IPS-20b (cell line): ENCODE data around the gene PLEKHG4B.

Experiments
- H3K27ac ChIP-seq: one replicate; pipeline ENCODE4 v1.5.1; 2013; ENCODE audit warnings: low read length
- H3K27me3 ChIP-seq: 2 replicates; pipeline ENCODE4 v1.6.1; 2013; ENCODE audit warnings: mild to moderate bottlenecking, low read length, inconsistent platforms; ENCODE audit not compliant: insufficient read depth
- H3K36me3 ChIP-seq: 2 replicates; pipeline ENCODE4 v1.6.1; 2013; ENCODE audit warnings: low read depth, mild to moderate bottlenecking, inconsistent platforms, low read length, moderate library complexity; ENCODE audit not compliant: insufficient read depth
- H3K4me1 ChIP-seq: 2 replicates; pipeline ENCODE4 v1.6.1; 2013; ENCODE audit warnings: mild to moderate bottlenecking, control low read depth, inconsistent platforms, low read length, moderate library complexity; ENCODE audit not compliant: insufficient read depth
- H3K4me3 ChIP-seq: 2 replicates; pipeline ENCODE4 v1.5.1; 2013; ENCODE audit warnings: mild to moderate bottlenecking, low read length, inconsistent platforms
- H3K9ac ChIP-seq: 2 replicates; pipeline ENCODE4 v1.6.1; 2013; ENCODE audit warnings: low read depth, mild to moderate bottlenecking, inconsistent platforms, low read length, moderate library complexity
- H3K9me3 ChIP-seq: 2 replicates; pipeline ENCODE4 v1.6.1; 2013; ENCODE audit warnings: mild to moderate bottlenecking, low read depth, low read length, inconsistent platforms; ENCODE audit not compliant: insufficient read depth

PLEKHG4B gene

DNA sequence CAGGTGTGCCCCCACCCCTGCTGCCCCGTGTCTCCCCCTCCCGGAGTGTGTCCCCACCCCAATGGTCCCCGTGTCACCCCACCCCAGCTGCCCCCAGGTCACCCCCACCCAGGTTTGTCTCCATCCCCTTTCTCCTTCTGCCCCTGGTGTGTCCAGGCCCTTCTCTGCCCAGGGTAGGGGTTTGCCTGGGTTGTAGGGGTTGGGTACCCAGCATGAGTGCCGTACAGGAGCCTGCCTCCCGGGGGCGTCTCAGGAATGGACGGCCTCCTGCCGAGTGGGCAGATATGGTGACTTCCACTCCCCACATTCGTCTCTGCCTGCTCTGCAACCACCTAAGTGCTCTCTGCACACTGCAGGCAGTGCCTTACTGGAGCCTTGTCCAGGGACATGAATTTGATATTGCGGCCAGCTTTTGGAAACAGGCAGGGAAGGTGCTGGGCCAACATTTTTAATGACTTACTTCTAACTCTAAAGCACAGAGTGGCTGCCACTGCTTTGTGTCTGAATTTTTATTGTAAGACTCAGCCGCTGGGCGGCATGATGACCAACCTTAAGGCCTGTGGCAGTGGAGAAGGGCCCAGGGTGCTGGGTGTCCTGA, 106.0 kb downstream of the PLEKHG4B start:
- Histone ChIP-seq H3K9me3 (no peaks in the 10 kb centered on the region), H3K27me3 (no peaks in the 10 kb centered on the region), H3K4me1 (no peaks in the 10 kb centered on the region), H3K36me3 (no peaks in the 10 kb centered on the region), H3K9ac (no peak overlapping the region), H3K27ac (no peak overlapping the region), H3K4me3 (no peak overlapping the region)

DNA sequence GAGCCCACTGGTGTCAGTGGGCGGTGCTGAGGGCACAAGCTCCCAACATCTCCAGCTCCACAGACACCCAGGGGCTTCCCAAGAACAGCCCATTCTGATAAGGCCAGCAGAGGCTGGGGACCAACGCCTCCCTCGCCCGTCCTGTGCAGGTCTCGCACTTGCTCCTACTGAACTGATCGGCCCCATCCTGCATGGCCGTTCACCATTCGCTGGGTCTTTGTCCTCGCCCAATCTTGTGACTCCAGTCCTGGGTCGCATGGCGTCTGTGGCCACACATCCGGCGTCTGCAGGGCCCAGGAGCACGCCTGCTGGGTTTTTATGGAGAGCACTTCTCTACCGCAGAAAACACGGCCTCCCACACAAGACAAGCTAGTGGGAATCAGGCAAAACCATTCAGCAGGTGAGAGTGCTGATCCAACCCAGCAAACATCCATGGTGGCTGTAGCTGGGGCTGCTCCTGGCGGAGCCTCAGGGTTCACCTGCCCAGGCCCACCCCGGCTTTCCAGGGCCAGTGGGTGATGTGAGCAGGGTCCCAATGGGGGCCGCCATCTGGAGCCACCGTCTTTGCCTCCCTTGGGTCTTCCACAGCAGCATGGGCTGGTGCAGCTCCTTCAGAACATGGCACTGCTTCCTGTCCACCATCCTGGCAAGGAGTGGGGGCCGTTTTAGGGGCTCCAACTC, 106.7 kb downstream of the PLEKHG4B start:
- no peak overlapping the region for H3K27ac ChIP-seq
- no peak overlapping the region for H3K9ac ChIP-seq

DNA sequence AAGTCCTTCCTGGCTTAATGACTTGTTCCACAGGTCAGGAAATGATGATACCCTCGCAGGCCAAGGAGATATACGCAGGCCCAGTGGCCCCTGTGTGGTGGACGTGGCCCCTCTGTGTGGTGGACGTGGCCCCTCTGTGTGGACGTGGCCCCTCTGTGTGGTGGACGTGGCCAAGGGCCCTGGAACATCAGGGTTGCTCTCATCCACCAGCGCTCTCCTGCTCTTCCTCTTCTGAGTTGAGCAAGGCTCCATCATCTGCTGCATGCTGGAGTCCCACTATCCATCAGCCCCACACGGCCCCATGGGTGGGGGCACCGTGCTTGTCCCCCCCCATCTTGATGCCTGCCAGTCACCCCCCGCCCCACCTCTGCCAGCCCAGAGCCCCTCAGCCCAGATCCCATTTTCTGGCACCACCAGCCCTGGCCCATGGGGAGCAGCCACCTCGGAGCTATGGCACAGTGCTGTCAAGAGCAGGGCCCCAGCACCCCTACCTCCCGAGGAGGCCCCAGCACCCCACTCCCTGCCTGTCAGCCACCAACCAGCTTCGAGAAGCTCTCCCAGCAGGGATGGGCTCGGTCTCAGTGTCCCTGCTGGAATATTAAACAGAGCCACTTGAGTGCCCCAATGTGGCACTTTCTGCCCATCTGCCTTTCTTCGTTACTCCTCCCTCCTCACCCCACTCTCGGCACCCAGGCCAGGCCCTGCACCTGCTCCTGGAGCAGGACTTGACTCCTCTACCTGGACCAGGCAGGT, 107.4 kb downstream of the PLEKHG4B start:
- no peak overlapping the region for H3K9ac ChIP-seq
- no peaks in the 10 kb centered on the region for H3K9me3 ChIP-seq
- no peak overlapping the region for H3K4me3 ChIP-seq
- H3K27me3 ChIP-seq = no peaks in the 10 kb centered on the region
- no peak overlapping the region for H3K27ac ChIP-seq
- no peaks in the 10 kb centered on the region for H3K4me1 ChIP-seq
- peaks cover 12% of the 10 kb centered on the region for H3K36me3 ChIP-seq

More for the DNA sequence above, 106.7 kb downstream of the PLEKHG4B start:
- Histone ChIP-seq H3K4me3 (no peak overlapping the region), H3K9me3 (no peaks in the 10 kb centered on the region), H3K36me3 (peaks cover 5% of the 10 kb centered on the region), H3K4me1 (no peaks in the 10 kb centered on the region), H3K27me3 (no peaks in the 10 kb centered on the region)

DNA sequence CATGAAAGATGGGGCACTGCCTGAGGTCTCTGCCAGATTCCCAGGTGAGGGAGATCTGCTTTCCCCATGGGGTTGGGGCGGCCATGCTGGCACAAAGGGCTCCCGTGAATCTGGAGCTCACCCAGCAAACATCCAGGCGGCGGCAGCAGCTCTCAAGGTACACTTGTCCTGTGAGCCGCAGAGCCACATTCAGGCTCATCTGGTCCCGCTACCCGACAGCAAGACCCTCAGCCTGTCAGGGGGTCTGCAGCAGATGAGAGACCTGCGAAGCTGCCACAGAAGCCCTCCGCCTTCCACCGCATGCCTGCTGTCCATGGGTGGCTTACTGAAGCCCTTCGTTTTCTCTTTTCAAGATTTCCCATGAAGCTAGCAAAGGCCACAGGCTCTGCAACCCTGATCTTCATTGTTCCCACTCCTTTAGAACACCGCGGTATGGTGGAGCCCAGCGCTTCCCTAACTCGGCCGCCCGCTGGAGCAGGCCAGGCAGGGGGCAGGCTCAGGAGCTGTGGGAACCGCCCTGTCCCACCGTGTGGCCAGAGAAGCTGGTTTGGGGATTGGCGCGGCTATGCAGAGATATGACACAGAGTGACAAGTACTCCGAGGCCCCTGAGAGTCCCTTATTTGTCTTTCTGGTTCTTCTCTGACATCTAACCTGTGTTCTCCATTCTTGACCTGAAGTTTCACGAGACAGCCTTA, 108.1 kb downstream of the PLEKHG4B start:
- Histone ChIP-seq H3K27ac (no peak overlapping the region), H3K4me1 (no peaks in the 10 kb centered on the region), H3K9ac (no peak overlapping the region), H3K36me3 (peaks cover 19% of the 10 kb centered on the region), H3K4me3 (no peak overlapping the region), H3K9me3 (no peaks in the 10 kb centered on the region), H3K27me3 (no peaks in the 10 kb centered on the region)

DNA sequence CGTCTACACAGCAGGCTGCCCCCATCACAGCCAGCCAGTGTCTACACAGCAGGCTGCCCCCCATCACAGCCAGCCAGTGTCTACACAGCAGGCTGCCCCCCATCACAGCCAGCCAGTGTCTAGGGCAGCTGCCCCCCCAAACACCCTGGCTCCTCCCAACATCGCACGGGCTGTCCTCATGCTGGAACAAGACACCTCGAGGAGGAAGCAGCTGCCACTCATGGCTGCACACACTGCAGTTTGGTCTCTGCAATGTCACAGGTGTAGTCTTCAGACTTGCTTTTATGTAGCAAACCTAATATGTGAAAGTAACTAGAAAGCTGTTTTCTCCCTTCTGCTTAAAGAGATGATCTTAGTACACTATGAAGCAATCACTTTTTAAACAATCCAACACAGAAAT, 109.0 kb downstream of the PLEKHG4B start:
- H3K9ac ChIP-seq = no peak overlapping the region
- H3K27ac ChIP-seq = no peak overlapping the region
- H3K4me3 ChIP-seq = no peak overlapping the region
- H3K9me3 ChIP-seq = no peaks in the 10 kb centered on the region
- no peaks in the 10 kb centered on the region for H3K27me3 ChIP-seq
- no peaks in the 10 kb centered on the region for H3K4me1 ChIP-seq
- peaks cover 26% of the 10 kb centered on the region for H3K36me3 ChIP-seq

DNA sequence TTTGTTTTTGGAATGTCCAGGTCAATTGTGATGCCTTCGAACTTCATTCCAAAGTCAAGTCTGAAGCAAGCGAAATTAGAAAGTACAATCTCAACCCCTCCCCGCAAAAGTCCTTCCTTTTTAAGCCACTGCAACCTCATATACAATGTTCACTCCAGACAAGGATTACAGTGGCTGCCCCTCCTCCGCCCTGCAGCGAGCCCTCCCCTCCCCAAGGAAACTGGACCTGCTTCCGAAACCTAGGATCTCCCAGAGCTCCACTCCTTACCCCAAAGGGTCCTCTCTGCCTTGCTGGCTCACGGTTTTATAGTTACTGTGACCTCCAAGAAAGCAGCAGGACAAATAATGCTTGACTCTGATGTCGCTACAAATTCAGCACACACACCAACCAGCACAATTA, 109.7 kb downstream of the PLEKHG4B start:
- no peaks in the 10 kb centered on the region for H3K4me1 ChIP-seq
- H3K9me3 ChIP-seq = no peaks in the 10 kb centered on the region
- no peak overlapping the region for H3K4me3 ChIP-seq
- H3K9ac ChIP-seq = no peak overlapping the region
- no peak overlapping the region for H3K27ac ChIP-seq
- no peaks in the 10 kb centered on the region for H3K27me3 ChIP-seq
- peaks cover 26% of the 10 kb centered on the region for H3K36me3 ChIP-seq

DNA sequence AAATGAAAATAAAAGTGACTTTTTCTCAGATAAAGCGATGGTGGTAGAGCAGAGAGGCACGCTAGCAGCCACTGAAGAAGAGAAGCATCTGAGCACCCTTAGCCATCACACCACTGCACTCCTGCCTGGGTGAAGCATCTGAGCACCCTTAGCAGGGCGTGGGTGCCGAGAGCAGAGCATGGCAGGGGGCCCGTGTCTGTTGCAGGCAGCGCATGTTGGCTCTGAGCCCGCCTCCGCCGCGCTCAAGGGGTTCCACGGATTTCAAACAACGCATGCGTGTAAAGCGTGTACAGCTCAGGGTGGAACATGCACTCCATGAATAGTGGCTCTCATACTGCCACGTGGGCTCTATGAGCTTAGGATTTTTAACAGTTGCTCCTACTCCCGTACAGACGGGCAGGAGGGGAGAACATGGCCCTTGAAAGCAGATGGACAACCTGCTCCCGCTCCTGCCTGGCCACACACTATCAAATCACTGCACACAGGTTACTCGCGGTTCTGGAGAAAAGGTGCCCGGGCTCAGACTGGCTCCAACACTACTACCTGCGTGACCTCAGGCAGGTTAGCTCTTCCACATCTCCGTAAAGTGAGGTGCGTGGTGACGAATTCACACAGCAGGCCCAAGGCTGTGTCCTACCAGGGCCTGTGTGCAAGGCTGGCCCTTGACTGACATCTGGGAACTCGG, 111.4 kb downstream of the PLEKHG4B start:
- no peak overlapping the region for H3K27ac ChIP-seq
- H3K36me3 ChIP-seq = peaks cover 26% of the 10 kb centered on the region
- H3K9ac ChIP-seq = no peak overlapping the region
- H3K4me3 ChIP-seq = no peak overlapping the region
- H3K9me3 ChIP-seq = no peaks in the 10 kb centered on the region
- no peaks in the 10 kb centered on the region for H3K27me3 ChIP-seq
- H3K4me1 ChIP-seq = no peaks in the 10 kb centered on the region

DNA sequence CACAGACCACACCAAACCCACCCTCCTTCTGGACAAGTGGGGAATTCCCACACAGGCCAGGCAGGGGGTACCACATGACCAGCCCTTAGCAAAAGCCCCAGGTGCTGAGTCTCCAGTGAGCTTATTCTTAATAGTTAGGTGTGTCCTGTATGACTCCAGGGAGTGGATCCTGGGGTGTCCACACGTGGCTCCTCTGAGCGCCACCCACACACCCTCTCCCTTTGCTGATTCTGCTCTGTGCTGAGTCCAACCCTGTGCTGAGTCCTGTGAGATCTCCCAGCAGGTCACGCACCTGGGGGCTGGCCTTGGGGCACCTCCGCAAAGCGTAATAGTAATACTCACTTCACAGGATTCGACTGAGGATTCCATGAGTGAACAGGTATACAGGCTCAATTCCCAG, 112.0 kb downstream of the PLEKHG4B start:
- no peak overlapping the region for H3K27ac ChIP-seq

DNA sequence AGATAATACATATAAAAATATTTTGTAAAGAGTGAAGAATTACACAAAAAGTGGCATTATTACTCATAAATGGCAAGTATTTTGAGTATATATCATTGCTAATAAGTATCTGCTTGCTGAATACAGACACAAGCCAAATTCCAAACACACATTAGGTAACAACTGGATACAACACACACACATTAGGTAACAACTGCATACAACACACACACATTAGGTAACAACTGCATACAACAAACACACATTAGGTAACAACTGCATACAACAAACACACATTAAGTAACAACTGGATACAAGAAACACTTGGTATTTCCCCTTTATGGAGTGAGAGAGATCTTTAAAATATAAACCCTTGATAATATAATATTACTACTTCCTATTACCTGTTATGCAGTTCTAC, 112.5 kb downstream of the PLEKHG4B start:
- Histone ChIP-seq H3K9me3 (no peaks in the 10 kb centered on the region), H3K27ac (no peak overlapping the region), H3K4me1 (no peaks in the 10 kb centered on the region), H3K4me3 (no peak overlapping the region), H3K9ac (no peak overlapping the region), H3K27me3 (no peaks in the 10 kb centered on the region), H3K36me3 (peaks cover 26% of the 10 kb centered on the region)

More for the DNA sequence above, 112.0 kb downstream of the PLEKHG4B start:
- Histone ChIP-seq H3K9ac (no peak overlapping the region), H3K9me3 (no peaks in the 10 kb centered on the region), H3K27me3 (no peaks in the 10 kb centered on the region), H3K4me1 (no peaks in the 10 kb centered on the region), H3K4me3 (no peak overlapping the region), H3K36me3 (peaks cover 26% of the 10 kb centered on the region)

DNA sequence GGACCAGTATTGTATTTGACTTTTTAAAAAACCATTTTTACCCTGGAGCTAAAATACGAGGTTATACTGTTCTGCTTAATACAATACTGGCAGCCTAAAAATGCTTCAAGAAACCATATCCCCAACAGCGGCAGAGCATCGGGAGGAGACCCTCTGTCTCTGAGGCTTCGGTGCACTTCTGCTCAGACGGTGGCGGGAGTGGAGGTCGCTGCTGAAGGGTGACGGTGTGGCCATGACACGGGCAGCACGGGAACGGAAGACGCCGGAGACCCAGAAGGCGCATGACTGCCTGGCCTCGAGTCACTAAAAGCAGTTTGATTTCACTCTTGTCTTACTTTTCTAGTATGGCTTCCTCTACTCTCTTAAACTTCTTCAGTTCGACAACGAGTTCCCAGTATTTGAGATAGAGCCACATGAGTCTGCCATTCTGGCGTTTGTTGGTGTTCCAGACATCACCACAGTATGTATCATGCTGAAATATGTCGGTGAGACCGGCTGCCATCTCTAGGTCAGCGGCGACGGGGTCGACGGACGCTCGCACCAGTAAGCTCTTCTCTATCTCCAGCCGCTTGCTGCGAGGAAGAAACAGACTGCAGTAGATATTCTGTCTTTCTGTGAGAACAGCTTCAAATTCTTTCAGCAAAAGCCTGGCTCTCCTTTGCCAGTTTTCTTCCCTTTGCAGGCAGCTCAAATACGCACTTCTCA, 113.2 kb downstream of the PLEKHG4B start:
- H3K27me3 ChIP-seq = no peaks in the 10 kb centered on the region
- H3K9ac ChIP-seq = no peak overlapping the region
- no peaks in the 10 kb centered on the region for H3K9me3 ChIP-seq
- no peak overlapping the region for H3K4me3 ChIP-seq
- H3K36me3 ChIP-seq = peaks cover 26% of the 10 kb centered on the region
- no peak overlapping the region for H3K27ac ChIP-seq
- no peaks in the 10 kb centered on the region for H3K4me1 ChIP-seq

DNA sequence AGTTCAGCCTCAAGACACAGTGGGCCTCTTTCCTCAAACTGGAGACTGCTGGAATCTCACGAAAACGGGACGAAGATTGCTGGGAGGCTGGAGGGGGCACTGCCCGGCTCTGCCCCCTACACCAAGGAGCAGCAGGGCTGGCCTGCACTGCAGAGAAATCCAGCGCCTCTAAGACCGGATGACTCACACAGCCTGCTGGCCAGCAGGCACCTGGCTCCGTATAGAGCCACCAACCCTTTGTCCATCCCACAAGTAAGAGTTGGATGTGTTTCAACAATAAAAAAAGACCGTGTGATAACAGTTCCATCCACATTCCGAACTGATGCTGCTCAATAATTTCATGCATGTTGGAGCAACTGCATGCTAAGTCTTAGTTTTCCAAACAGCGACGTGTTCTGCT, 114.4 kb downstream of the PLEKHG4B start:
- H3K27me3 ChIP-seq = no peaks in the 10 kb centered on the region
- H3K4me3 ChIP-seq = no peak overlapping the region
- no peaks in the 10 kb centered on the region for H3K4me1 ChIP-seq
- H3K9ac ChIP-seq = no peak overlapping the region
- H3K36me3 ChIP-seq = peaks cover 26% of the 10 kb centered on the region
- no peaks in the 10 kb centered on the region for H3K9me3 ChIP-seq
- H3K27ac ChIP-seq = no peak overlapping the region
